H9 (cell line): ENCODE data around the gene TRPC4AP. TPM values are rescaled to one million over a fixed set of nuclear protein-coding genes. Genes with fewer than 3 reads are reported as not detected.

Experiments used
- DNase-seq: peaks from one replicate; pipeline ENCODE4 v3.0.0-alpha.2; 2017
- H2AFZ ChIP-seq: one replicate; pipeline ENCODE4 v1.6.1; 2013; ENCODE audit warnings: mild to moderate bottlenecking, low read length, control low read depth, moderate library complexity
- H2AK5ac ChIP-seq: 2 replicates; pipeline ENCODE4 v1.6.1; 2013; ENCODE audit warnings: low read length, control low read depth, mixed read lengths; ENCODE audit not compliant: insufficient read length
- H2BK120ac ChIP-seq: one replicate; pipeline ENCODE4 v1.6.1; 2013; ENCODE audit warnings: low read depth, mild to moderate bottlenecking, low read length, control low read depth, inconsistent platforms; ENCODE audit not compliant: poor library complexity, severe bottlenecking
- H2BK12ac ChIP-seq: 2 replicates; pipeline ENCODE4 v1.6.1; 2013; ENCODE audit warnings: low read length, control low read depth, mixed read lengths, low read depth; ENCODE audit not compliant: insufficient read length
- H2BK15ac ChIP-seq: 2 replicates; pipeline ENCODE4 v1.6.1; 2013; ENCODE audit warnings: low read depth, low read length, control low read depth
- H2BK20ac ChIP-seq: one replicate; pipeline ENCODE4 v1.6.1; 2013; ENCODE audit warnings: low read depth, mild to moderate bottlenecking, low read length, control low read depth, inconsistent platforms; ENCODE audit not compliant: poor library complexity, severe bottlenecking
- H2BK5ac ChIP-seq: 2 replicates; pipeline ENCODE4 v1.6.1; 2013; ENCODE audit warnings: low read length, control low read depth, mixed read lengths; ENCODE audit not compliant: insufficient read length
- H3K14ac ChIP-seq: 2 replicates; pipeline ENCODE4 v1.6.1; 2013; ENCODE audit warnings: low read length, control low read depth; ENCODE audit not compliant: insufficient read depth
- H3K18ac ChIP-seq: 2 replicates; pipeline ENCODE4 v1.6.1; 2013; ENCODE audit warnings: low read depth, mild to moderate bottlenecking, mixed read lengths, low read length, control low read depth; ENCODE audit not compliant: insufficient read length
- H3K23ac ChIP-seq: 2 replicates; pipeline ENCODE4 v1.6.1; 2013; ENCODE audit warnings: low read length, control low read depth, mixed read lengths, low read depth; ENCODE audit not compliant: insufficient read length
- H3K23me2 ChIP-seq: 2 replicates; pipeline ENCODE4 v1.6.1; 2013; ENCODE audit warnings: low read depth, mild to moderate bottlenecking, mixed read lengths, low read length, control low read depth; ENCODE audit not compliant: insufficient read length, poor library complexity, severe bottlenecking
- H3K27ac ChIP-seq: 2 replicates; pipeline ENCODE4 v1.5.1; 2013; ENCODE audit warnings: low read length, control low read depth, mixed read lengths, low read depth; ENCODE audit not compliant: insufficient read length
- H3K27me3 ChIP-seq: 2 replicates; pipeline ENCODE4 v1.6.1; 2013; ENCODE audit warnings: low read length, control low read depth, inconsistent platforms; ENCODE audit not compliant: insufficient read depth
- H3K4ac ChIP-seq: 2 replicates; pipeline ENCODE4 v1.6.1; 2013; ENCODE audit warnings: low read depth, mild to moderate bottlenecking, control low read depth, inconsistent platforms, low read length, moderate library complexity
- H3K4me1 ChIP-seq: 2 replicates; pipeline ENCODE4 v1.6.1; 2013; ENCODE audit warnings: low read length, control low read depth, inconsistent platforms; ENCODE audit not compliant: insufficient read depth
- H3K4me2 ChIP-seq: 2 replicates; pipeline ENCODE4 v1.6.1; 2013; ENCODE audit warnings: low read length, control low read depth, mixed read lengths; ENCODE audit not compliant: insufficient read length, insufficient read depth
- H3K56ac ChIP-seq: 2 replicates; pipeline ENCODE4 v1.6.1; 2013; ENCODE audit warnings: low read depth, mild to moderate bottlenecking, mixed read lengths, low read length, control low read depth; ENCODE audit not compliant: insufficient read length
- H3K79me1 ChIP-seq: 2 replicates; pipeline ENCODE4 v1.6.1; 2013; ENCODE audit warnings: low read depth, mild to moderate bottlenecking, moderate library complexity, low read length, control low read depth, inconsistent platforms; ENCODE audit not compliant: insufficient read depth, poor library complexity, severe bottlenecking
- H3K79me2 ChIP-seq: 2 replicates; pipeline ENCODE4 v1.6.1; 2013; ENCODE audit warnings: low read length, control low read depth, inconsistent platforms; ENCODE audit not compliant: insufficient read depth
- H3K9ac ChIP-seq: 2 replicates; pipeline ENCODE4 v1.6.1; 2013; ENCODE audit warnings: low read length, control low read depth, mixed read lengths; ENCODE audit not compliant: insufficient read length; ENCODE audit errors: extremely low read depth
- H3K9me3 ChIP-seq: one replicate; pipeline ENCODE4 v1.6.1; 2013; ENCODE audit warnings: low read depth, low read length, inconsistent platforms; ENCODE audit not compliant: control insufficient read depth
- H3T11ph ChIP-seq: one replicate; pipeline ENCODE4 v1.6.1; 2013; ENCODE audit warnings: mild to moderate bottlenecking, low read length, control low read depth, inconsistent platforms
- H4K20me1 ChIP-seq: one replicate; pipeline ENCODE4 v1.6.1; 2013; ENCODE audit not compliant: control insufficient read depth, insufficient read length, insufficient read depth
- H4K5ac ChIP-seq: 2 replicates; pipeline ENCODE4 v1.6.1; 2013; ENCODE audit warnings: low read depth, mild to moderate bottlenecking, mixed read lengths, low read length, control low read depth; ENCODE audit not compliant: insufficient read length
- H4K8ac ChIP-seq: replicated peaks from 2 replicates; pipeline ENCODE4 v1.6.1; 2013; ENCODE audit warnings: low read length, control low read depth, mixed read lengths, low read depth; ENCODE audit not compliant: insufficient read length
- H4K91ac ChIP-seq: 2 replicates; pipeline ENCODE4 v1.6.1; 2013; ENCODE audit warnings: low read depth, mild to moderate bottlenecking, moderate library complexity, mixed read lengths, low read length, control low read depth; ENCODE audit not compliant: insufficient read length
- H3K27ac Mint-ChIP-seq, 3 experiments: 2 replicates in 2 of 3; 3 replicates in 1 of 3; pipeline ENCODE4 v1.8.0; 2020 to 2021; ENCODE audit warnings: mixed read lengths in 3 of 3, mild to moderate bottlenecking in 1 of 3, moderate library complexity in 1 of 3
- H3K27me3 Mint-ChIP-seq: 2 replicates; pipeline ENCODE4 v1.8.0; 2021; ENCODE audit warnings: low read depth, mild to moderate bottlenecking, moderate library complexity, mixed read lengths
- H3K36me3 Mint-ChIP-seq, 3 experiments: 2 replicates in 2 of 3; 3 replicates in 1 of 3; pipeline ENCODE4 v1.8.0; 2020 to 2021; ENCODE audit warnings: low read depth in 3 of 3, mixed read lengths in 3 of 3; ENCODE audit not compliant: insufficient read depth in 1 of 3
- H3K4me1 Mint-ChIP-seq, 2 experiments: 2 replicates each; pipeline ENCODE4 v1.8.0; 2020; ENCODE audit warnings: mixed read lengths in 2 of 2
- H3K4me3 Mint-ChIP-seq, 2 experiments: 2 replicates in 1 of 2; 3 replicates in 1 of 2; pipeline ENCODE4 v1.8.0; 2020 to 2021; ENCODE audit warnings: mild to moderate bottlenecking in 2 of 2, mixed read lengths in 2 of 2, moderate library complexity in 1 of 2
- H3K9me3 Mint-ChIP-seq, 2 experiments: 2 replicates in 1 of 2; 3 replicates in 1 of 2; pipeline ENCODE4 v1.8.0; 2020; ENCODE audit warnings: mild to moderate bottlenecking in 2 of 2, mixed read lengths in 2 of 2, moderate library complexity in 1 of 2
- WGBS: extraction: QIAGEN DNeasy Blood & Tissue Kit; methylation state at CpG from one replicate; pipeline ENCODE4 v1.1.7; 2013; ENCODE audit warnings: missing lambda C conversion rate, low lambda C conversion rate, mixed read lengths; ENCODE audit not compliant: insufficient read length; ENCODE audit errors: extremely low coverage; 5-methylcytosine and 5-hydroxymethylcytosine counted together
- total RNA-seq: library from RNA; stranded (reverse); gene quantifications from 2 replicates; pipeline ENCODE4 v1.2.1, GENCODE V29; 2021
- TF ChIP-seq, protein P1 (sequence below): fragments of 200-600 bp; sonication (generic); conservative IDR thresholded peaks from 3 replicates; pipeline ENCODE4 v1.8.0; 2021; ENCODE audit warnings: antibody characterized with exemption, mild to moderate bottlenecking

TRPC4AP gene
- total RNA-seq, 1 experiment from 2014 or later = 93.9 TPM

DNA sequence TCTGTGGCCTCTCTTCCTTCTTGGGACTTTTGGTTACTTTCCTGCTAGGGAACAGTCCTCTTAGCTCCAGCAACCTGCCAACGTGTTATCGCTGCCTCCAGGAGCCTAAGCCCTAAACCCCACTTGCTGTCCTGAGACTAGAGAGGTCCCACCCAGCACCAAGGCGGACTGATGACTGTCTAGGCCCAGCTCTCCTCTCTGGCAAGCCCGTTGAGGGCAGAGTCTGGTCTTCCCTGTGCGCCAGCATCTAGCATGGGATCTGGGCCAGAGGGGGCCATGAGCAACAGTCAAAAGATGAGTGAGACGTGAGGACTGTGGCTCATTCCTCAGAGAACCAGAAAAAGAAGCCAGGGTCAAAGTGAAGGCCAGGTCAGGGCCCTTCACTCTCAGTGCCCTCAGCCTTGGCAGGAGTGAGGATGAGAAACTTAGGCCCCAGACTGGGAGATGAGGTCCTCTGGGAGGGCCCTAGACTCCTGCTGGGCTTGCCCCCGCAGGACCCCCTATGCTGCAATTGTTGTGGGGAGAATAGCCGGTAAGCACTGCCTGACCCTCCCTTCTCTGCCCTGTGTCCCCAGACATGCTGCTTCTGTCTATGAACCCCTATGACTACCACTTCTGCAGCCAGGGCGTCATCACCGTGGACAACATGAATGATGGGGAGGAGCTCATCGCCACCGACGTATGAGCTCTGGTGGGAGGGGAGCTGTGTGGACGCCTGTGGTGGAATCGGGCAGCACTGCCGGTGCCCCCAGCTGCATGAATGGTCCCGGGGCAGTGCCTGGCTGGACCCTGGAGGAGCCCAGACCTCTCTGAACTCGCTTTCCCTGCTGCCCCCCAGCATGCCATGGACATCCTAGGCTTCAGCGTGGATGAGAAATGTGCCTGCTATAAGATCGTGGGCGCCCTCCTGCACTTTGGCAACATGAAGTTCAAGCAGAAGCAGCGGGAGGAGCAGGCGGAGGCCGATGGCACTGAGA, 106.0 kb downstream of the TRPC4AP start:
- Histone ChIP-seq H3K4ac (no peak overlapping the region), H3K79me1 (no peaks in the 10 kb centered on the region), H2BK5ac (no peak overlapping the region), H3K27ac (no peak overlapping the region), H3K4me1 (peaks cover 3% of the 10 kb centered on the region; the same call in 1 of the 2 replicates), H2AFZ (no peak overlapping the region), H3K9me3 (no peaks in the 10 kb centered on the region), H3K79me2 (no peaks in the 10 kb centered on the region), H3K9ac (no peak overlapping the region), H2BK20ac (no peak overlapping the region), H2BK15ac (no peak overlapping the region), H3K4me2 (no peak overlapping the region), H4K5ac (no peak overlapping the region), H4K20me1 (no peaks in the 10 kb centered on the region), H2AK5ac (no peak overlapping the region), H3T11ph (no peak overlapping the region), H2BK120ac (no peak overlapping the region), H3K14ac (no peak overlapping the region; the same call in 1 of the 2 replicates), H2BK12ac (no peak overlapping the region), H4K8ac (no peak overlapping the region), H3K27me3 (no peaks in the 10 kb centered on the region), H3K23ac (no peak overlapping the region), H3K56ac (no peak overlapping the region), H4K91ac (no peak overlapping the region), H3K18ac (no peak overlapping the region), H3K23me2 (no peaks in the 10 kb centered on the region)
- Mint-ChIP-seq H3K9me3 (peaks cover 0 to 6% of the 10 kb centered on the region in 2 experiments; a peak in 2 of 5 replicates), H3K27ac (no peak overlapping the region), H3K27me3 (peaks cover 71% of the 10 kb centered on the region), H3K4me1 (peaks cover 51 to 54% of the 10 kb centered on the region in 2 experiments), H3K36me3 (no peaks in the 10 kb centered on the region), H3K4me3 (no peak overlapping the region)
- no peak for DNase-seq
- TF ChIP-seq, protein P1, sequence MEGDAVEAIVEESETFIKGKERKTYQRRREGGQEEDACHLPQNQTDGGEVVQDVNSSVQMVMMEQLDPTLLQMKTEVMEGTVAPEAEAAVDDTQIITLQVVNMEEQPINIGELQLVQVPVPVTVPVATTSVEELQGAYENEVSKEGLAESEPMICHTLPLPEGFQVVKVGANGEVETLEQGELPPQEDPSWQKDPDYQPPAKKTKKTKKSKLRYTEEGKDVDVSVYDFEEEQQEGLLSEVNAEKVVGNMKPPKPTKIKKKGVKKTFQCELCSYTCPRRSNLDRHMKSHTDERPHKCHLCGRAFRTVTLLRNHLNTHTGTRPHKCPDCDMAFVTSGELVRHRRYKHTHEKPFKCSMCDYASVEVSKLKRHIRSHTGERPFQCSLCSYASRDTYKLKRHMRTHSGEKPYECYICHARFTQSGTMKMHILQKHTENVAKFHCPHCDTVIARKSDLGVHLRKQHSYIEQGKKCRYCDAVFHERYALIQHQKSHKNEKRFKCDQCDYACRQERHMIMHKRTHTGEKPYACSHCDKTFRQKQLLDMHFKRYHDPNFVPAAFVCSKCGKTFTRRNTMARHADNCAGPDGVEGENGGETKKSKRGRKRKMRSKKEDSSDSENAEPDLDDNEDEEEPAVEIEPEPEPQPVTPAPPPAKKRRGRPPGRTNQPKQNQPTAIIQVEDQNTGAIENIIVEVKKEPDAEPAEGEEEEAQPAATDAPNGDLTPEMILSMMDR = no peak
- no CpG with 5 or more reads among the region's 24 CpGs for WGBS
